ENCODE results near the gene EFTUD2. TPM values are rescaled to one million over a fixed set of nuclear protein-coding genes. Genes with fewer than 3 reads are reported as not detected.

The EFTUD2 gene
- total RNA-seq, 1 donor from 2014 or later: 192 TPM

GRCh38 chr17:44854192-44854591 is 45.1 kb downstream of the EFTUD2 start:
- no peak overlapping the region for H3K4me3 Mint-ChIP-seq
- no peaks in the 10 kb centered on the region for H3K9me3 Mint-ChIP-seq
- ChIA-PET CTCF (no interaction called here), POLR2A (no interaction called here)
- no peak for TF ChIP-seq CTCF (IDR thresholded peaks at IDR 0.05)
- no peak for ATAC-seq (ENCODE audit: low read depth)
- intact Hi-C loops (cut with micrococcal nuclease): no loop called here
- H3K27me3 Mint-ChIP-seq: no peaks in the 10 kb centered on the region
- H3K36me3 Mint-ChIP-seq (ENCODE audit: low read depth): peaks cover 85% of the 10 kb centered on the region
- DNase-seq: no peak
- peaks cover 13% of the 10 kb centered on the region for H3K4me1 Mint-ChIP-seq
- H3K27ac Mint-ChIP-seq: no peak overlapping the region

- Mint-ChIP-seq H3K27ac (peak overlapping the region; percentile 67), H3K4me1 (peaks cover 10% of the 10 kb centered on the region), H3K9me3 (no peaks in the 10 kb centered on the region), H3K36me3 (ENCODE audit: low read depth) (peaks cover 63% of the 10 kb centered on the region), H3K4me3 (no peak overlapping the region), H3K27me3 (no peaks in the 10 kb centered on the region)
- intact Hi-C loops (cut with micrococcal nuclease): no loop called here
- POLR2A ChIA-PET: no interaction called here
- CTCF ChIA-PET: no interaction called here
- TF ChIP-seq CTCF (IDR thresholded peaks at IDR 0.05): no peak
- ATAC-seq (ENCODE audit: low read depth) (no peak), DNase-seq (no peak)
Observed at GRCh38 chr17:44850612-44851011, 48.6 kb downstream of the EFTUD2 start.

- H3K4me3 Mint-ChIP-seq: no peak overlapping the region
- intact Hi-C loops (cut with micrococcal nuclease): no loop called here
- H3K9me3 Mint-ChIP-seq: no peaks in the 10 kb centered on the region
- ATAC-seq (ENCODE audit: low read depth) (no peak), DNase-seq (no peak)
- peaks cover 57% of the 10 kb centered on the region for H3K36me3 Mint-ChIP-seq (ENCODE audit: low read depth)
- H3K27me3 Mint-ChIP-seq: no peaks in the 10 kb centered on the region
- CTCF ChIA-PET: no interaction called here
- TF ChIP-seq CTCF (IDR thresholded peaks at IDR 0.05): no peak
- POLR2A ChIA-PET: no interaction called here
- peak overlapping the region; percentile 67 for H3K27ac Mint-ChIP-seq
- peaks cover 10% of the 10 kb centered on the region for H3K4me1 Mint-ChIP-seq
Observed at GRCh38 chr17:44850025-44850424, 49.2 kb downstream of the EFTUD2 start.

GRCh38 chr17:44848961-44849489 is 50.2 kb downstream of the EFTUD2 start:
- CTCF ChIA-PET: no interaction called here
- POLR2A ChIA-PET: no interaction called here
- H3K9me3 Mint-ChIP-seq: no peaks in the 10 kb centered on the region
- ATAC-seq (ENCODE audit: low read depth): no peak
- no peak for TF ChIP-seq CTCF (IDR thresholded peaks at IDR 0.05)
- no peak overlapping the region for H3K4me3 Mint-ChIP-seq
- intact Hi-C loops (cut with micrococcal nuclease): no loop called here
- peaks cover 47% of the 10 kb centered on the region for H3K36me3 Mint-ChIP-seq (ENCODE audit: low read depth)
- peaks cover 10% of the 10 kb centered on the region for H3K4me1 Mint-ChIP-seq
- DNase-seq: no peak
- no peak overlapping the region for H3K27ac Mint-ChIP-seq
- no peaks in the 10 kb centered on the region for H3K27me3 Mint-ChIP-seq

- TF ChIP-seq CTCF (IDR thresholded peaks at IDR 0.05): no peak
- ChIA-PET CTCF (no interaction called here), POLR2A (interaction anchor here (0.7 kb wide), 1 partner anchor 50 kb away, joined by 3 read pairs; the partner anchor contains the start of gene EFTUD2)
- Mint-ChIP-seq H3K27me3 (no peaks in the 10 kb centered on the region), H3K27ac (no peak overlapping the region), H3K36me3 (ENCODE audit: low read depth) (peaks cover 40% of the 10 kb centered on the region), H3K4me3 (no peak overlapping the region), H3K4me1 (peaks cover 10% of the 10 kb centered on the region), H3K9me3 (no peaks in the 10 kb centered on the region)
- ATAC-seq (ENCODE audit: low read depth) (no peak), DNase-seq (no peak)
- intact Hi-C loops (cut with micrococcal nuclease): no loop called here
Observed at GRCh38 chr17:44848257-44848795, 50.9 kb downstream of the EFTUD2 start.
